Activated naive CD4-positive, alpha-beta T cell treated with anti-CD3 and anti-CD28 coated beads, Interleukin-2, amount 50 U/mL, for 72 hours (primary cell): ENCODE data around the gene CABP7. TPM values are rescaled to one million over a fixed set of nuclear protein-coding genes. Genes with fewer than 3 reads are reported as not detected.

ENCODE experiments used
- ATAC-seq, 2 donors: fragments of 150-1000 bp; cut with Tn5 transposase; 2 replicates each; pipeline ENCODE4 v1.10.0; 2021; ENCODE audit warnings: mild to moderate bottlenecking in 2 of 2, moderate library complexity in 2 of 2
- DNase-seq, 2 donors: peaks; one replicate each; pipeline ENCODE4 v3.0.0; 2021 to 2022; ENCODE audit warnings: low spot score in 2 of 2
- H3K27ac Mint-ChIP-seq, 2 donors: one replicate each; pipeline ENCODE4 v1.8.0; 2022; ENCODE audit warnings: mild to moderate bottlenecking in 2 of 2, mixed read lengths in 2 of 2
- H3K36me3 Mint-ChIP-seq, 2 donors: one replicate each; pipeline ENCODE4 v1.8.0; 2022; ENCODE audit warnings: mixed read lengths in 2 of 2
- H3K9me3 Mint-ChIP-seq, 2 donors: one replicate each; pipeline ENCODE4 v1.8.0; 2022; ENCODE audit warnings: mixed read lengths in 2 of 2
- total RNA-seq, 2 donors: library from RNA; stranded (reverse); gene quantifications; one replicate each; pipeline ENCODE4 v1.2.3, GENCODE V29; 2022

CABP7 gene
- total RNA-seq, 2 donors from 2014 or later = 0.18 TPM; not detected in 1

- peak overlapping the region in 1 of 2 donors; percentile 28 for H3K27ac Mint-ChIP-seq
- no peak for ATAC-seq
- no peaks in the 10 kb centered on the region for H3K36me3 Mint-ChIP-seq
- no peak for DNase-seq
- no peaks in the 10 kb centered on the region for H3K9me3 Mint-ChIP-seq
These were observed 13.8 kb downstream of the CABP7 start for GRCh38 chr22:29733362-29734201.

- peak overlapping the region in 1 of 2 donors; percentile 28 for H3K27ac Mint-ChIP-seq
- no peaks in the 10 kb centered on the region for H3K36me3 Mint-ChIP-seq
- ATAC-seq (no peak), DNase-seq (no peak)
- no peaks in the 10 kb centered on the region for H3K9me3 Mint-ChIP-seq
These were observed 14.6 kb downstream of the CABP7 start for GRCh38 chr22:29734406-29734805.

DNA sequence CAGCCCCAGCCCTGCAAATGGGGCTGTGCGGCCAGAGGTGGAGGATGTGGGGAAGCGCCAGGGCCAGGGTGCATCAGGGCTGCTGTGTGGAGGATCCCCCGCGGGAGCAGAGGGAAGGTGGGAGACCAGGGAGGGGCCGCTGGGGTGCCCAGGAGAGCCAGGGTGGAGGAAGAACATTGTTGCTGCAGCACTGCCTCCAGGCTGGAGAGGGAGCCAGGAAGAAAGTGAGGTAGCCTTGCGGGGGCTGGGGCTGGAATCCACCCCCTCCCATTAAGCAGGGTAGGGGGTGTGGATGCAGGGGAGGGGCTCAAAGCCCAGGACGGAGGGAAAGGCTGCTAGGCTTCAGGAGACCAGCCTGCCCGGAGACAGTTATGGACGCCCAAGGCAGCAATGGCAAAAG is 15.0 kb downstream of the CABP7 start:
- H3K36me3 Mint-ChIP-seq = no peaks in the 10 kb centered on the region
- no peaks in the 10 kb centered on the region for H3K9me3 Mint-ChIP-seq
- H3K27ac Mint-ChIP-seq = peak overlapping the region in 1 of 2 donors; percentile 28
- DNase-seq (no peak), ATAC-seq (no peak)

DNA sequence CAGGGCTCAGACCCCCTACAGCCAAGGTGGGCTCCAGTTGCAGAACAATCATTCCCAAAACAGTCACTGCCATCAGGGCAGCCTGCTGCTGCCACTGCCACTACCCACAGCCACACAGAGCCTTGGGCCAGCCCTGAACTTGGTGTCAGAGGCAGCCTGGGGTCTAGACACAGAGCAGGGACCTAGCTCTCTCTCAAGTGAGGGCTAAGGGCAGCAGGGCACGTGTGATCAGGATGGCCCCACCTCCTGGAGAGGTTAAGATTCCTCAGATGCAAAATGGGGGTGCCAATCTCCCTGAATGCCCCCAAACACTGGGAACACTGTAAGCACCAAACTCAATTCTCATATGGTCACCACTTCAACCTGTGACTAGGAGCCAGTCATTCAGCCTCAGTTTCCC is 15.6 kb downstream of the CABP7 start:
- DNase-seq (no peak), ATAC-seq (no peak)
- Mint-ChIP-seq H3K36me3 (no peaks in the 10 kb centered on the region), H3K9me3 (no peaks in the 10 kb centered on the region), H3K27ac (no peak overlapping the region)

GRCh38 chr22:29737251-29738117 is 17.7 kb downstream of the CABP7 start:
- H3K9me3 Mint-ChIP-seq = no peaks in the 10 kb centered on the region
- peak overlapping the region in 1 of 2 donors; percentile 67 for H3K27ac Mint-ChIP-seq
- DNase-seq (no peak), ATAC-seq (no peak)
- no peaks in the 10 kb centered on the region for H3K36me3 Mint-ChIP-seq

GRCh38 chr22:29738118-29738815 is 18.5 kb downstream of the CABP7 start:
- DNase-seq (no peak), ATAC-seq (no peak)
- H3K36me3 Mint-ChIP-seq = no peaks in the 10 kb centered on the region
- peak overlapping the region in 1 of 2 donors; percentile 67 for H3K27ac Mint-ChIP-seq
- H3K9me3 Mint-ChIP-seq = no peaks in the 10 kb centered on the region

DNA sequence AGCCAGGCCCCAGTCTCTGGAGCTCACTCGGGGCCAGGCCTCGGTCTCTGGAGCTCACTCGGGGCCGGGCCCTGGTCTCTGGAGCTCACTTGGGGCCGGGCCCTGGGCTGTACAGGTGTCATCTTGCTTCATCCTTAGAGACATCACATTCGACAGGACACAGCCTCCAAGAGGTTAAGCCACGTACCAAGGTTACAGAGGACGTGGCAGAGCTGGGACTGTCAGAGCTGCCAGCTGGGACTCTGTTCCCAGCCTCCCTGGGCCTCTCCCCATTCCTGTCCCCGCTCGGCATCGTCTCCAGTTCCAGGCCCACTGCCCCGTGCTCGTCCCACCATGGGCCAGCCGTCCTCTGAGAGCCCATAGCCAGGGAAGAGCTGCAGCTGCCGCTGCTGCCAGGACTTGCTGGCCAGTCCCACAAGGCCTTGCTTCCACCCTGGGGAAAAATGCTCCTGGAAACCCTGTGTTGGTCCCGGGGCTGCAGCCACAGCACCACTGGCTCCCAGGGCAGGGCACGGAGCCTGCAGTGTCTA is 19.6 kb downstream of the CABP7 start:
- H3K27ac Mint-ChIP-seq = no peak overlapping the region
- DNase-seq (no peak), ATAC-seq (no peak)
- no peaks in the 10 kb centered on the region for H3K9me3 Mint-ChIP-seq
- no peaks in the 10 kb centered on the region for H3K36me3 Mint-ChIP-seq

GRCh38 chr22:29740216-29740615 is 20.4 kb downstream of the CABP7 start:
- Mint-ChIP-seq H3K36me3 (no peaks in the 10 kb centered on the region), H3K9me3 (no peaks in the 10 kb centered on the region), H3K27ac (no peak overlapping the region)
- DNase-seq (no peak), ATAC-seq (no peak)

- DNase-seq = no peak
These were observed 22.1 kb downstream of the CABP7 start for GRCh38 chr22:29741926-29742325.

DNA sequence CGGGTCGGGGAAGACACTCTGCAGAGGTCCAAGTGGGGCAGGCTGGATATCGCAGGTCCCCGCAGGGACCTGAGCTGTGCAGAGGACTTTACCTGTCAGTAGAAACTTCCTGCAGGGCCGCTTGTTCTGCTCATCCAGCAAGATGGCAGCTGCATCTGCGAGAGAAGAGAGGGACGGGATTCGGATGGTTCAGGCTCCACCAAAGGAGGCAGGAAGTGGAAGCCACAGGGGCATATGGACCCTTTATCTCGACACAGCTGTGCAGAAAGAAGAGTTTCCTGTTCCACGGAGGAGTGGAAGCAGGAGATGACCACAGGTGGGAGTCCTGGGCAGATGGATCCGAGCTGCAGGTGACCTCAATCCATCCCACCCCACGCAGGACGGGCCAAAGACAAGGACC is 22.5 kb downstream of the CABP7 start:
- H3K9me3 Mint-ChIP-seq = no peaks in the 10 kb centered on the region
- ATAC-seq (no peak), DNase-seq (no peak)
- H3K36me3 Mint-ChIP-seq = peaks cover 0 to 4% of the 10 kb centered on the region in 2 donors
- H3K27ac Mint-ChIP-seq = no peak overlapping the region

More at GRCh38 chr22:29741926-29742325, 22.1 kb downstream of the CABP7 start:
- Mint-ChIP-seq H3K27ac (no peak overlapping the region), H3K36me3 (peaks cover 0 to 4% of the 10 kb centered on the region in 2 donors), H3K9me3 (no peaks in the 10 kb centered on the region)
- no peak for ATAC-seq

DNA sequence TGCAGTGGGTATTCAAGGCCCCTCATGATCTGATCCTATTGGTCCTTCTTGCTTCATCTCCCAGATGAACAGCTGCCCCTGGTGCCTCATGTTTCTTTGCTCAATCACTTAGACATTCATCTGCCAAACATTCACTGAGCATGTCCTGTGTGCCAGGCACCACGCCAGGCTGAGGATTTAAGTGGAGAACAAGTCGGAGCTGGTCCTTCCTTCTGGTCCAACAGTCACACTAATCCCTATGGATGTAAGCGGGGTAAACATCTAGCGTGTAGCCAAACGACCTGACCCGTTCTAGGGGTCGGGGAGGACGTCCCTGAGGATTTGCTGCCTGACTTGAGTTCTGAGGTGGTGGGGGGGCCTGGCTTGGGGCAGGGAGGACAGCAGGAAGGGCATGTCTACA is 25.1 kb downstream of the CABP7 start:
- H3K9me3 Mint-ChIP-seq = no peaks in the 10 kb centered on the region
- peaks cover under 1 to 4% of the 10 kb centered on the region in 2 donors for H3K36me3 Mint-ChIP-seq
- no peak overlapping the region for H3K27ac Mint-ChIP-seq
- DNase-seq (no peak), ATAC-seq (no peak)

DNA sequence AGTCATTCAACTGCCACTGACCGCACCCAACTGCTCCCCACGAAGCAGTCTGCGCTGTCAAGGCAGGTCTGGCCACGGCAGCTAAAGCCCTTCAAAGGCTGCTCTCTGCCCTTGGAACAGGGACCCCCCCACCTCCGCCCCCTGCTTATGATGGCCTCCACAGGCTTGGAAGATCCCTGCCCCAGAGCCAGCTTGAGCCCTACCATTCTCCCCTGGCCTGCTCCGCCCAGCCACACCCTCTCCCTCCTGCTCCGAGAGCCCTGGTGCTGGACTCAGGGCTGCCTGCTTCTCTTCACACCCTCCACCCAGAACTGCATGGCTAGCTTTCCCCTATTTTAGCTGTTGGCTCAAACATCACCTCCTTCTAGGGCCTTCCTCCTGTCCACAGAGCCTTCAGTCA is 28.0 kb downstream of the CABP7 start:
- Mint-ChIP-seq H3K27ac (no peak overlapping the region), H3K9me3 (no peaks in the 10 kb centered on the region), H3K36me3 (peaks cover 9 to 12% of the 10 kb centered on the region in 2 donors)
- ATAC-seq (no peak), DNase-seq (no peak)

DNA sequence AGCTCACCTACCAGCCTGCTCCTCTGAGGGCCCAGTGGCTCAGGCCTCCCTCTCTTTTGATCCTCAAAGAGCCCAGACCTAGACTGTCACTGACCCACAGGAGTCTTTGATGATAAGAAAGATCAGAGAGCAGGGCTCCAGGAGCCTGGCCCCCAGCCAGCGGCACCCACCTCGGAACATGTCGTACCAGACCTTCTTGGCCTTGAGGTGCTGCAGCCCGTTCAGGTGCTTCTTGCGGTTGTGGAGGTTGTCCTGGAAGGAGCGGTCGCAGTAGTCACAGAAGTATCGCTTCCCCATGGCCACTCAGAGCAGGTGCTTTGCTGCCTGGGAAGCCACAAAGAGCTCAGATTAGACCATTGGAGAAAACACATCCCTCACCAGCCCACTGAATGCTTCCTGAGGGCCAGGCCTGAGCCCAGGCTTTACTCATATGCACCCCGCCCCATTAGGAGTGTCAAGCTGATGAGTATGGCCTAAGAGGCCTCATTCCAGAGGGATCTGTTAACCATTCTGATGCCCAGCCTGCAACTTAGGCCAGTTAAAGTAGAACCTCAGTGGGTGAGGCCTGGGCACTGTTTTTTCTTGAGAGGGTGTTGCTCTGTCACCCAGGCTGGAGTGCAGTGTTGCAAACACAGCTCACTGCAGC is 28.6 kb downstream of the CABP7 start:
- DNase-seq (no peak), ATAC-seq (no peak)
- Mint-ChIP-seq H3K9me3 (no peaks in the 10 kb centered on the region), H3K36me3 (peaks cover 9 to 12% of the 10 kb centered on the region in 2 donors), H3K27ac (no peak overlapping the region)

GRCh38 chr22:29750029-29750428 is 30.2 kb downstream of the CABP7 start:
- DNase-seq (no peak), ATAC-seq (no peak)
- H3K36me3 Mint-ChIP-seq = peaks cover 9 to 12% of the 10 kb centered on the region in 2 donors
- H3K9me3 Mint-ChIP-seq = no peaks in the 10 kb centered on the region
- peak overlapping the region; percentile 31 to 93 for H3K27ac Mint-ChIP-seq

DNA sequence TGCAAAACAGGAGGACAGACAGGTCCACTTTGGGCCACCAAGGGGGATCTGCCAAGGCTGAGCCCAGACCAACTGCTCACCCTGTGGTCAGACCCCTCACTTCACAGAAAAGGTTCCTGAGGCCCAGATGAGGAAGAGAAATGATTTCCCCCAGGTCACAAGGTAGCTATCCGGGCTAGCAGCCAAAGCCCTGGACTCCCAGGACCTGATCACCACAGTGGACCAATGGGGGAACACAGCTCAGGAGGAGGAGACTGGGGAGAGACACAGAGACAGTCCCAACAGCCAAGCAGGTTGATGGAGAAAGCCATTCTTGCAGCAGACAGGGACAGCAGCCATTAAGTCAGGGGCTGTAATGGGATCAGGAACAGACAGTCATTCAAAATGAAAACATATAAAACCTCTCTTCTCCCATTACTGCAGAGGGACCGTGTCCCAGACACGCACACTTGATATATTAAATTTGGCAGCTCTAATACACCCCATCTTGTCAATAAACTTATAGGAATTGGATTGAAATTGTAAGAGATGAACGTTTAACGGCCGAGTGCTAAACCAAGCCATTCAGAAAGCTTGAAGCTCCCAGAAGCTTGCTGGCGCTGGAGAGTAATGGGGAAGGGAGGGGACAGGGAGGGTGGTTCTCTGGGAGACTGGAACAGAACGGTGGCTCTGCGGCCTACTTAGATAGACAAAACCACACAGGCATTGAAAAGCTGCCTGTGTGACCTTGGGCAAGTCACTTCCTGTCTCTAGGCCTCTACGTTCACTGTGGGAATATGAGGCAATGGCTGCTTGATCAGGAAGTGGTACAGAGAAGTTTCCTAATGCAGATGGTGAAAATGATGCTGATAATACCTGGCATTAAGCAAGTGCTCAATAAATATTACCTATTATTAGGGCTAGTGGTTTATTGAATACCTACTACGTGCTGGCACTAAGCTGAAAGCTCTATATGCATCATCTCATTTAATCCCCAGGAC is 31.0 kb downstream of the CABP7 start:
- peaks cover 8 to 9% of the 10 kb centered on the region in 2 donors for H3K36me3 Mint-ChIP-seq
- H3K27ac Mint-ChIP-seq = peak overlapping the region; percentile 31 to 93
- DNase-seq (no peak), ATAC-seq (peak in 1 of 2 donors; percentile 91)
- H3K9me3 Mint-ChIP-seq = no peaks in the 10 kb centered on the region
